GM21390 (cell line): ENCODE data around the gene DRC7.

ENCODE experiments used
- ATAC-seq: cut with Tn5 transposase; IDR thresholded peaks from one replicate; pipeline ENCODE4 v1.9.1; 2021; ENCODE audit not compliant: unreplicated experiment

The DRC7 gene

DNA sequence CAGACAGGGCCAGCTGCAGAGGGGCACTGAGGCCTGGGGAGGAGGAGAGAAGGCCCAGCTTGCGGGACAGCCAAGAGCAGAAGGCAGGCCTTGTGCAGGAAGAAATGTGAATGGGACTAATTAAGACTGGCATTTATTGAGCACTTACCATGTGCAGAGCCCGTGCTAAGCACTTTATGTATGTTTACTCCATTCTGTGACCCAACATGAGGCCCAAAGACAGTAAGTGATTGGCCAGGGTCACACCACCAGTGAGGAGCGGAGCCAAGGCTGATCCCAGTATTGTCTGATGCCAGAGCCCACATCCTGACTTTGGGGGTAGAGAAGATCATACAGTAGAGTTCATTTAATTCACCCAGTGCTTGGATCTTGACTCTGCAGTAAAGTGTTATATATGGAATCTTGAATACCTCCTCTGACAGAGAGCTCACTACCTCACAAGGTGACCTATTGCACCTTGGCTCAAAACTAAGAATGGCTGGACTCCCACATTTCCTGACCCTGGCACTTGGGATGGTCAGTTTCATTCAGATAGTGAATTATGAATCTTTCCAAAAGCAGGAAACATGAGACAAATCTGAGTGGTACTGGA is 54.6 kb downstream of the DRC7 start:
- ATAC-seq, result no peak

DNA sequence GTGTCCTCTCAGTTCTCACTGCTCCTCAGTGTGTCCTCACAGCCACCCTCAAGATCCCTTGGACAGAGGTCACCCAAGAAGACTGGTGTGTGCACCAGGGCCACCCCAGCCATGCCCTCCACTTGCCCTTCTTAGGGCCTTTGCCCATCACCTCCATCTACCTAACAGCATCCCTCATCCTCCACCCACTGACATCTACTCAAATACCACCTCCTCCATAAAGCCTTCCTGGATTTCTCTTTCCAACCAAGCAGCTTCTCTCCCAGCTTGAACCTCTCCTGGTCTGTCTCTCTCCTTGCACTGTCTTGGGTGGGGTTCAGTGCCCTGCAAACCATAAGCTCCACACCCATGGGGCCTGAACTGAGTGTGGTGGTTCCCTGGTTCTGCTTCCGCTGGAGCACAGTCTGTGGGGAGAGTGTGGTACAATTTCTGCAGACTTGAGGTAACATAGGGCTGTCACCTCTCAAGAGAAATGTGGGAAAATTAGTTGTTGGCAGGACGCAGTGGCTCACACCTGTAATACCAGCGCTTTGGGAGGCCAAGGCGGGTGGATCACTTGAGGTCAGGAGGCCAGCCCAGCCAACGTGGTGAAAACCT is 55.3 kb downstream of the DRC7 start:
- no peak for ATAC-seq

DNA sequence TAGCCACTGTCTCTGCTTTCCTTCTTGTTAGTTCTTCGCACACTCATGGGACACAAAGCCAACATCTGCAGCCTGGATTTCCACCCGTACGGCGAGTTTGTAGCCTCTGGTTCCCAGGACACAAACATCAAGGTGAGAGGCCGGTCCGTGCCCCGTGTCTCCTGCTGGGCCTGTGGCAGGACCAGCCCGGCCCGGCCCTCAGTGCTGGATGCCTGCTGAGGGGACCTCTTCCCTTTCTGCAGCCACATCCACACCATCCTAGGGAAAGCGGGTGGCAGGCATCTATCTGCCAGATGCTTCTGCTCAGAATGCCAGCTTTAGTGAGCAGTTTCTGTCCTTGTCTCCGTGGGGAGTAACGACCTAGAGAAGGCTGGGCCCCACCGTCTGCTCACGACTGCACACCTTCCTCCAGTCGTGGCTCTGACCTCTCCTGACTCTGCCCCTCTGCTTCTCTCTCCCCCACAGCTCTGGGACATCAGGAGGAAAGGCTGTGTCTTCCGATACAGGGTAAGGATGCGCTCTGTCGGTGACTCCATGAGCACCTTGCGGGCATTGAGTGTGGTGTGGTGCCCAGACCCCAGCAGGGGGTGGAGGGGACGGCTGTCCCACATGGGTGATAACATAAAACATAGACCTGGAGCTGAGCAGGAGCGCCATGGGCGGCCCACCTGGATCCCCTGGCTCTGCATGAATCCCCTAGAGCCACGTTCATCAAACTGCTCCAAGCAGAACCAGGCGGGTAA is 56.4 kb downstream of the DRC7 start:
- ATAC-seq, result no peak

DNA sequence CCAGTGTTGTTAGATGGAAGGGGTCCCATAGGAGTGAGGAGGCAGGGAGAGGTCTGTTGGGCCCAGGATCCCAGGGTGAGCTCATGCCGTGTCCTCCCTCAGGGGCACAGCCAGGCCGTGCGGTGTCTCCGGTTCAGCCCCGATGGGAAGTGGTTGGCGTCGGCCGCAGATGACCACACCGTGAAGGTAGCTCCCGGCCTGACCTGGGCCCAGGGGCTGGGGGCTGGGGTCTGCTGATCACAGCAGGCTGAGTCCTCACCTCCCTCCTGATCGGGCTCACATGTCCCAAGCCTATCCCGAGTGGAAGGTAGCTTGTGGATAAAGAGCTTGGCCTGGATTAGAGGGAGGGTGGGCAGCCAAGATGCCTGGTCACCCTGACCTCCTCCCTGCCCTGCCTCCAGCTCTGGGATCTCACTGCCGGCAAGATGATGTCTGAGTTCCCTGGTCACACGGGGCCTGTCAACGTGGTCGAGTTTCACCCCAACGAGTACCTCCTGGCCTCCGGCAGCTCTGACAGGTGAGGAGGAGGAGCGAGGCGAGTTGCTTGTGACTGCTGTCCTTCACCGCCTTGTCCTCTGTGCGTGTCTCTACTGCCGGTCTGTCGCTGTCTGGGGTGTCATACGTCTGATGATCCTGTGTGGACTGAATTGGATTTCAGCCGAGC is 57.1 kb downstream of the DRC7 start:
- ATAC-seq, result no peak

DNA sequence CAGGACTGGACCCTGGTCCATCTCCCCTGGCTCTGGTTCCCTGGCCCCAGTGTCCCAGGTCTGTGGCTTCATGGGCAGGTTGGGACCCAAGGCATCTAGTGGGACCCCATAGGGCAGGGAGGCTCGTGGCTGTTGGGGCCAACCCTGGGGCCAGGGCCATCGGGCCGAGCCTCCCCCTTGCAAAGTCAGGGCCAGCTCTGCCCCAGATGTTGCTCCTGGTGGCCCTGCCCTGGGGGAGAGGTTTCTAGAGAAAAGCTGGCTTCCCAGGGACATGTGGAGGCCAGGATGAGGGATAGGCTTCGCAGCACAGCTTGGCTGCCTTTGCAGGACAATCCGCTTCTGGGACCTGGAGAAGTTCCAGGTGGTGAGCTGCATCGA is 57.6 kb downstream of the DRC7 start:
- ATAC-seq, result no peak

DNA sequence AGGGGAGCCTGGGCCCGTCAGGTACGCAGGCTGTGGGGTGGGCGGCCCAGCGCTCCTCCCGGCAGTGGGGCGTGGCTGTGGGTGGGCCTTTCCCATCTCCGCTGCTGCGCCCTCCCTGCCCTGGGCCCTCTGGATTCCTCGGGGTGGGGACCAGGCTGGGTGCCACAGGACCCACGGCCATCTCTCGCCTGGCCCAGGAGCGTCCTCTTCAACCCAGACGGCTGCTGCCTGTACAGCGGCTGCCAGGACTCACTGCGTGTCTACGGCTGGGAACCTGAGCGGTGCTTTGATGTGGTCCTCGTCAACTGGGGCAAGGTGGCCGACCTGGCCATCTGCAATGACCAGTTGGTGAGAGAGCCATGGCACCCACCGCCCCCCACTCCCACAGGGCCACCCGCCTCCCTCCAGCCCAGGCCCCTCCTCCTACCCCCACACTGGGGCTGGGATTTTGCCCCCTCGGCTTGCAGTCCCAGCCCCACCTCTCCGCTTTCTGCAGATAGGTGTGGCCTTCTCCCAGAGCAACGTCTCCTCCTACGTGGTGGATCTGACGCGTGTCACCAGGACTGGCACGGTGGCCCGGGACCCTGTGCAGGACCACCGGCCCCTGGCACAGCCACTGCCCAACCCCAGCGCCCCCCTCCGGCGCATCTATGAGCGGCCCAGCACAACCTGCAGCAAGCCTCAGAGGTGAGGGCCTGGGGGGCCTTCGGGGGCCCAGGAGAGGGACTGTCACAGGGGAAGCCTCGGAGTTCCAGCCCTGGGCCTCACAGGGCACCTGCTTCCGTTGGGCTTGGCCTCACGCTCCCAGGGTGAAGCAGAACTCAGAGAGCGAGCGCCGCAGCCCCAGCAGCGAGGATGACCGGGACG is 58.2 kb downstream of the DRC7 start:
- ATAC-seq, result no peak

DNA sequence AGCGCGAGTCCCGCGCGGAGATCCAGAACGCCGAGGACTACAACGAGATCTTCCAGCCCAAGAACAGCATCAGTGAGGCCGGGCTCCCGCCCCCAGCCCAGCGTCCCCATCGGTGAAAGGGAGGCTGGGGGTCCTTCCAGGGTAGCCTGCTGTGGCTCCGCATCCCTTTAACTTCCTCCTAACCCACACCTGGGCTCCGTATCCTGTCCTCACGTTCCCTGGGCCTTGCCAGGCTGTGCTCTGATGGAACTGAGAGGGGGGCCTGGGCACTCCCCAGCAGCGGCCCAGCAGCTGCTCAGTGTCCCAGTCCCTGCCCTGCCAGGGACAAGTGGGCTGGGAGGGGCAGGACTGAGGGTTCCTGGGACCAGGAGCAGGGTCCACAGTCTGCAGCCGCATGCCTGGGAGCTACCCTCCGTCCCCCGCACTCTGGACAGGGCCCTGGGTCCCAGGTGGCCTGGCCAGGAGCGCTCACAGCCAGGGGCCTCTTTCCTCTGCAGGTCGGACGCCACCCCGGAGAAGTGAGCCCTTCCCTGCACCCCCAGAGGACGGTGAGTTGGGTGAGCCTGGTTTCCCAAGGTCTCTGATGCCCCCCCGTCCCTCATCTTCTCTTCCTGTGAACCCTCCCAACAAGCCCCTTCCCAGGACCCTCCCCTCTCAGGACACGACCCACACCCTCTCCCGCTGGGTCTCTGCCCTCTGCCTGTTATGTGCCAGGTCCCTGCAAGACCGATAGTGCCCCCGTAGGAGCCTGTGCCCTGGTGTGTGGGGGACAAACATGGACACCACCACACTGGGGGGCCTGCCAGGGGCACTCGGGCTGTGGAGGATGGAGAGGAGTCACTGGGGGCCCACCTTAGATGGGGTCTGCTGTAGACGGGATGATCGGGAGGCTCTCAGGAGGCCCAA is 59.1 kb downstream of the DRC7 start:
- ATAC-seq, result no peak

DNA sequence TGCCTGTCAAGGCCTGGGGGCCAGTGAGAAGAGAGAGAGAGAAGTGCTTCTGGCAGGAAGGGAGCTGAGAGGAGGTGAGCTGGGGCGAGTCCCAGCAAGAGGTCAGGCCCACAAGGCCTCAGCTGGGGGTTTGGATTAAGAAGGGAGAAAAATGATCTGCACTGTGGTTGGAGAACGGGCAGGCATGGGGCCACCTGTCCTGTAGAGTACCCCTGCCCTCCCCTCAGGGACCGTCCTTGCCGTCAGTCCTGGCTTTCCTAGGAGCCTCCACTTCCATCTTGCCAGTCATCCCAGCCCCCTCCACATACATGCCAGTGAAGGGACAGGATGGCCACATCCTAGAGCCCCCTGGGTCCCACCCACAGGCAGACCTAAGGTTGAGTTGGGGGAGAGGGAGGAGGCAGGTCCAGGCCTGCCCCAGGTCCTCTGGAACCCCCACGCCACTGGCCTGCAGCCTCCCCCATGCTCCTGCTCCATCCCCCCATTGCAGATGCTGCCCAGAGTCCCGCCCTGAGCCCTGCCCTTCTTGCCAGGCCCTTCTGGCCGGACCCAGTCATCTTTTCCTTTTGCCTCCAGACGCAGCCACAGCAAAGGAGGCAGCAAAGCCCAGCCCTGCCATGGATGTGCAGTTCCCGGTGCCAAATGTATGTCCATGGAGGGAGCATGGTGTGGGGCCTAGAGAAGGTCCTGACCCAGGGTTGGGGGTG is 59.9 kb downstream of the DRC7 start:
- ATAC-seq, result no peak

DNA sequence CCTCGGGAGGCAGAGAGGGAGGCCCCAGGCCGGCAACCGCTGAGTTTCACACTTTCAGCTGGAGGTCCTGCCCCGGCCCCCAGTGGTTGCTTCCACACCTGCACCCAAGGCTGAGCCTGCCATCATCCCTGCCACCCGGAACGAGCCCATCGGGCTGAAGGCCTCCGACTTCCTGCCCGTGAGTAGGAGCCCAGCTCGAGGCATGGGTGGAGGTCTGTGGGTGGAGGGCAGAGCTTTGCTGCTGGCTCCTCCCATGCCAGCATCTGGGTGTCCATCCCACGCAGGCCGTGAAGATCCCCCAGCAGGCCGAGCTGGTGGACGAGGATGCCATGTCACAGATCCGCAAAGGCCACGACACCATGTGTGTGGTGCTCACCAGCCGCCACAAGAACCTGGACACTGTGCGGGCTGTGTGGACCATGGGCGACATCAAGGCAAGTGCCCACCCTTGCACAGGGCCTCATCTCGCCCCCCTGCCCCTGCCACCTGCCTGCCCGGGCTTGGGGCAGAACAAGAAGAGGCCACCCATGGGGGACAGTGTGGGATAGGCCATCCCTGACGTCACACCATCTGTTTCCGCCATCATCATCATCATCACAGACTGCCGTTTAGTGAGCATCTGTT is 60.6 kb downstream of the DRC7 start:
- no peak for ATAC-seq

DNA sequence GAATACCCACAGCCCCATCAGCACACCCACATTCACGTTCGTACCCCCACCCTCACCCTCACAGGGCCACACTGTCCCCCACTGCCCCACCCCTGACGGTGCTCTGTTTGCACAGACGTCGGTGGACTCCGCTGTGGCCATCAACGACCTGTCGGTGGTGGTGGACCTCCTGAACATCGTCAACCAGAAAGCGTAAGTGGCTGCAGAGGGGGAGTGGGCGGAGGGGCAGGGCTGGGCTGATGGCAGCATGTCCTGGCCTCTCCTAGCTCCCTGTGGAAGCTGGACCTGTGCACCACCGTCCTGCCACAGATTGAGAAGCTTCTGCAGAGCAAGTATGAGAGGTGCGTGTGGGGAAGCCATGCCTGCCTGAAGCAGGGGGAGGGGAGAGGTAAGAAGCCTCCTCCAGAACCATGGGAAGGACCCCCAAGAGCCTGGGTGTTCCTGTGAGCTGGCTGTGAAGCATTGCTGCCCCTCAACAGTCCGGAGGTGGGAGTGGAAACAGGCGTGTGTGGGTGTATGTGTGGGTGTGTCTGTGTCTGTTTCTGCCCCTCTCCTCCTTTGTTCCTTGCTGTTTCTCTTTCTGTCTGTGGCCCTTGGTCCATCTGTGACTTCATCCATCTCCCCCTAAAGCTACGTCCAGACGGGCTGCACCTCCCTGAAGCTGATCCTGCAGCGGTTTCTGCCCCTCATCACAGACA is 61.3 kb downstream of the DRC7 start:
- no peak for ATAC-seq

DNA sequence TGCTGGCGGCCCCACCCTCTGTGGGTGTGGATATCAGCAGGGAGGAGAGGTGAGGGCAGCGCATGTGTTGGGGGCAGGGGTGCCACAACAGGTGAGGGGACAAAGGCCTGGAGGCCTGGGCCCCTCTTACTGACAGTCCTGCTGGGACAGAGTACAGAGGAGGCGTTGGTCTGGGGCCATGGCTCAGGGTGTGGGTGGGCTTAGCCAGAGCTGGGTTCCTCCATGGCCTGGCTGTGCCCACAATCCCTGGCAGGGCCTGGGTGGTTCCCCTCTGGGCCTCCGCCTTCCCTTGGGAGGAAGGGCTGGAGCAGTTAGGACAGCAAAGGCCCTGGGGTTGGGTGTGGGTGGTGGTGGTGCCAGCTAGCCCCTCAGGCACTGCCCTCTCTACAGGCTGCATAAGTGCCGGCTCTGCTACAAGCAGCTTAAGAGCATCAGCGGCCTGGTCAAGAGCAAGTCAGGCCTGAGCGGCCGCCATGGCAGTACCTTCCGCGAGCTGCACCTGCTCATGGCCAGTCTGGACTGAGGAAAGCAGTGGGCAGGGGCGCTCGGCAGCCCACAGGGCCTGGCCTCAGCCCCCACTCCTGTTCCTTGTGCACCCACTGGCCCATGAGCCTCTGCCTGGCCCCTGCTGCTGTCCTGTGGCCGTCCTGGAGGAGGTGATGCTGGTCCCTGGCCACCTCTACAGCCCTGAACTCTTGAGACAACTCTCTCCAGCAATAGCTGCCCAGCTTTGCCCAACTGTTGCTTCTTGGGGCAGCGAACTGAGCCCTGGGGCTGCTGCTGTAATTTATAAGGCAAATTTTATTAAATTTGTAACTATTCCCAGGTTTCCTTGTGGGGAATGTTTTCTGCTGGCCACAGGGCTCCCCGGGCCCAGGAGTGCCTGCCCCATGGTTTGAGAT is 62.1 kb downstream of the DRC7 start:
- no peak for ATAC-seq

DNA sequence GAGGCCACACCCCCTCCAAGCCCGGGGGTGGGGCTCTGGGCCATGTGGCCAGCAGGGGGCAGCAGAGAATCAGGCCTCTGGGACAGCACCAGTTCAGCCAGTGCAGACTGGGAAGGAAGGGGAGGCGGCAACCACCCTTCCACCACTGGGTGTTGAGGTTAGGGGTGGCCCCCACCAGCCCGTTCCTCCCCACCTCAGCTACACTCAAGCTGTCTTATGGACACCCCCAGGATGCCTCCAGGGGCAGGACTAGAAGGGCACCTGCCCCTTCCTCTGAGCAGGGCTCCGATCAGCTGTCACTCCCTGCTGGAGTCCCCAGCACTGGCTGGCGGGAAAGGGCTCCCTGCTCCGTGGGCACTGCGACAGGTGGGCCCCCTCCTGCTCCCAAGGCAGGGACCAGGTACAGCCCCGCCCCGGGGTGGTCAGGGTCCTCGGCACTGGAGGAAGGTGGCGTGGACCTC is 62.8 kb downstream of the DRC7 start:
- peak; percentile 88 for ATAC-seq

DNA sequence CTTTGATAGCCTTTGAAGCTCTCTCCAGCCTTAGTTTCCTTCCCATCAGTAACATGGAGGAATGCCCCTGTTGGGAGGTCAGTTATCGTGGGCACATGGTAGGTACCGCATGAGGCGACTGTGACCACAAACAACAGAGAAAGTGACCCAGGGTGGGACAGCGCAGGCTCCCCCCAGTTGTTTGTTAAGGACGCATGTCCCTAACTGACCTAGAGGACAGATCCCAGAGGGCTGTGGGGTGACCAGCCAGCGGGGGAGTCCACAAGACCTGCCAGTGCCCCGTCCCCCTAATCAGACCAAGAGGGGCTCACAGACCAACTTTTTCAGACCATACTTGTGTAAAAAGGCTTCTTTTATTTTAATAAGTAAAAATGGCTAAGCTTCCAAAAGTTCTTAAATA is 63.3 kb downstream of the DRC7 start:
- ATAC-seq, result no peak

DNA sequence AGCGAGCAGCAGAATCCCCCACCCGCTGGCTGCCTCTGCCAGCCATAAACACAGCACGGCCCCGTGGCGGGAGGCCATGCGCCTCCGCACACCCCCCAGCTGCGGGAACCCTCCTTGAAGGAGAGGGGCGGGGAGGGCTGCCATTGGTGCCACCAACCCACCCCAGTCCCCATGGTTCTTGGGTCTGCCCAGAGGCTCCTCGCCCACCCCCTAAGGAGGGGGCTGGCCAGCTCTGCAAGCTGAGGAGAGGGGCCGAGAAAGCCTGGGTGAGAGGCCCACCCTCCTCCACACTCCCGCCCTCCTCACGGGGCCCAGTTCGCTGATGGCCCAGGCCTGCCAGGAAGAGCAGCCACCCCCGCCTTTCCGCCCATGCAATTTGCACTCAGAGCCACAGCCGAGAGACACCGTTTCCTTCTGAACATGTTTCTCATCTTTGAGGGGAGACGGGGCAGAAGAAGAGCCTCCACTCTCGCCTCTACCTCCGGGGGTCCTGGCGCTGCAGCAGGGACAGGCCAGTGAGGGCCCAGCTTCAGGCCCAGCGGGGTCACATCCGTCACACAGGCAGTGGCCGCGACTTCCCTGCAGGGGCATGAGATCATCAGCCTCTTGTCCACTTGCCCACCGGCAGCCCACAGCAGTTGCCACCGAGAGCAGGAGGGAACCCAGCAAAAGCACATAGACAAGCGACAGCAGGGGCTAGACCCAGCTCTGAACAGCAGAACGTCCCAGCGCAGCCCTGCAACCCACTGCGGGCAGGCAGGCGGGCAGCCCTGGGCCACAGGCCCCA is 63.9 kb downstream of the DRC7 start:
- no peak for ATAC-seq

DNA sequence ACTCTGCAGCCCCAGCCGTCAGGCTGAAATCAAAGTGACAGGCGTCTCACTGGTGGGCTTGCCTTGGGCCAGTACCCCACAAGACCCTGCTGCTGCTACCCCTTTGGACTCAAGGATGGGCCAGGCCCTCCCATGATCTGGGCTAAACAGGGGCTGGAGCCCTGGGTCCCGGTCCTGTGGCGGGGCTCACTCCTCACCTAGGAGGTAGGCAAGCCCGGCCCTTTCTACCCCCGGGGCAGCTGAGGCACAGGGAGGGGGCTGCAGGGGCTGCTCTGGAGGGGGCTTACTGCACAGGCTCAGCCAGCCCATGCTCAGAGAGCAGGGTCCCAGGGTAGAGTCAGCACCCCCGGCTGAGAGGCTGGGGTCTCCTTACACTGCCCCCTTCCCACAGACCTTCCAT is 64.5 kb downstream of the DRC7 start:
- ATAC-seq, result no peak

DNA sequence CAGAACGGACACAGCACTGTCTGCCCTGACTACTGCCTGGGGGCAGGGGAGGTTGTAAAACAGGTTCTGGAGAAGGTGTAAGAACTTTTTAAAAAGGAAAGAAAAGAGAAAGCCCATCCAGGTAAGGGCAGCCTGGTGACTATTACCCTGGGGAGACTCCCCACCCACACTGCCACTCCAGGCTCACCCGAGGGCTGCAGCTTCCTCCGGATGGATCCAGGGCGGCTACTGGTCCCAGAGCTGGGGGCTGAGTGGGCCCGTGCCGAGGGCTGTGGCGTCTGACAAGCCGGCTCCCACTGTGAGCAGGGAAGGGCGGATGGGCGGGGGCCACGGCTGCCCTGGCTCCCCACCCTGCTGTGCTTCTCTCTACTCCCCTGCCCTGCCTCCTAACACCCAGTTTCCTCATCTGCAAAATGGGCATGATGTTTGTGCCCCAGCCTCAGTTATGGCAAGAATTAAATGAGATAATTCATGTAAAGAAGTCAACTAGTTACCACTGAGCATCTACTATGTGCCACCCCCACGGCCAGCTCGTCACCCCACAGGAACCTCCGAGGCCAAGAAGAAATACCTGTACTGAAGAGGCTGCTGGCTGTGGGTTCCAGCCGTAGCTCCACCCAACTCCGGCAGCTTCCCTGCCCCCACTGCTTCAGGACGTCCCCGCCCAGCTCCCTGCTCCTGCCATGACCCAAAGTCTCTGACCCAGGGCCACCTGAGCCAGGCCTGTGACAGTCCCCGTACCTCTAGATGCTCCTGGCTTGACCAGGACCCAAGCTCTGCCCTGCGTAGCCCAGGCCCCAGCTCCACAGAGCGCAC is 65.1 kb downstream of the DRC7 start:
- ATAC-seq, result no peak
